Activated CD4-positive, alpha-beta memory T cell treated with anti-CD3 and anti-CD28 coated beads for 36 hours (primary cell): ENCODE data around the gene PSME3. TPM values are rescaled to one million over a fixed set of nuclear protein-coding genes. Genes with fewer than 3 reads are reported as not detected.
A peak's percentile ranks its signal among the peaks of the same experiment; 100 is the strongest.
"Not testable (repeated sequence)": the region's sequence is repeated elsewhere in the genome, so short reads cannot be mapped to it uniquely, and the experiment has no call there.

Experiments
- CTCF ChIA-PET: fragments of 350-600 bp; sonication (Branson Sonifier 250); formaldehyde crosslinking; loops from one replicate; lab custom pipeline; 2021; ENCODE audit warnings: antibody characterized with exemption, inconsistent platforms; lab: Charles Lee
- POLR2A ChIA-PET: fragments of 350-600 bp; sonication (Branson Sonifier 250); formaldehyde crosslinking; loops from one replicate; lab custom pipeline; 2021; ENCODE audit warnings: antibody characterized with exemption; lab: Charles Lee
- DNase-seq: peaks from one replicate; pipeline ENCODE4 v3.0.0-alpha.2; 2020
- H3K27ac Mint-ChIP-seq: one replicate; pipeline ENCODE4 v1.8.0; 2021; ENCODE audit warnings: mixed read lengths
- H3K27me3 Mint-ChIP-seq: one replicate; pipeline ENCODE4 v1.8.0; 2021; ENCODE audit warnings: mixed read lengths
- H3K36me3 Mint-ChIP-seq: one replicate; pipeline ENCODE4 v1.8.0; 2021; ENCODE audit warnings: mixed read lengths
- H3K4me1 Mint-ChIP-seq: one replicate; pipeline ENCODE4 v1.8.0; 2021; ENCODE audit warnings: low read depth, mixed read lengths
- H3K4me3 Mint-ChIP-seq: one replicate; pipeline ENCODE4 v1.8.0; 2021; ENCODE audit warnings: mild to moderate bottlenecking, mixed read lengths
- H3K9me3 Mint-ChIP-seq: one replicate; pipeline ENCODE4 v1.8.0; 2021; ENCODE audit warnings: mixed read lengths
- intact Hi-C: fragments of 100-400 bp; cut with micrococcal nuclease; formaldehyde crosslinking; loops from one replicate; pipeline ENCODE4 v1.15.1; 2023
- microRNA-seq: library from miRNA; unstranded; fragments of <30 nt; microRNA quantifications from one replicate; pipeline ENCODE4 v1.2.0, GENCODE V29; 2022; ENCODE audit warnings: borderline number of aligned reads, borderline microRNAs expressed, borderline replicate concordance
- total RNA-seq, 2 experiments: library from RNA; stranded (reverse); gene quantifications; one replicate each; pipeline ENCODE4 v1.2.3, GENCODE V29; 2021

The PSME3 gene
- total RNA-seq, 2 experiments from 2014 or later: 111 to 116 TPM

DNA sequence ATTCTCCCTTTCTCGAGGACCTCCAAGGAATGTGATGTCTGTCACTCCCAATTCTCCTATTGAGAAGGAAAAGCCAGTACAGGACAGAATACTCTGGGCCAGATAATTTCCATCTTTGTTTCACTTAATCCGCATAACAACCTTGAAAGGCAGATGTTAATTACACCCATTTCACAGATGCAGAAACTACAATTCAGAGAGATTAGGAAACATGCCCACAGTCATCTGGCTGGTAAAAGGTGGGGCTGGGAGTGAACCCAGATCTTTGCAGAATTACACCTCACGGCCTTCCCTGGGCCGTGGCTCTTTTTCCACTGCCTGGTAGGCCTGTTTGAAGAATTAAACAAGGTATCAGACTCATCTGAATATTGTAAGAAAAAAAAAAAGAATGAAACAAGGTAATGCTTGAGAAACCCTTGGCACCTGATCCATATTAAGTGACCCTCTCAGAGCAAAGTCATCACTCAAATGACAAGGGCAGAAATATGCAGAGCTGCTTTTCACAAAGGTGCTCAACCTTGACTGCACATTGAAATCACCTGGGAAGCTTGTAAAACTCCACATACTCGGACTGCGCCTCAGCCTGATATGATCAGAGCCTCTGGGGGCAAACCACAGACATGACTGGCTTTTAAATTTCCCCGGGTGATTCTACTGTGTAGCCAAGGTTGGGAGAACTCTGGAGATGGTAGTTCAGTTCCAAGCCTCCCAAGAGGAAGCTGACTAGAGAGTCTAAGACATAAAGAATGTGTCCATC lies 50.8 kb downstream of the PSME3 start:
- Mint-ChIP-seq H3K4me1 (no peaks in the 10 kb centered on the region), H3K36me3 (no peaks in the 10 kb centered on the region), H3K27me3 (peaks cover 3% of the 10 kb centered on the region), H3K4me3 (no peak overlapping the region), H3K27ac (no peak overlapping the region), H3K9me3 (no peaks in the 10 kb centered on the region)
- intact Hi-C loops: no loop called here
- POLR2A ChIA-PET: no interaction called here
- CTCF ChIA-PET: interaction anchor here (0.7 kb wide), 2 partner anchors 261 to 336 kb away, joined by 3 to 5 read pairs; no protein-coding TSS in a partner anchor
- no peak for DNase-seq

DNA sequence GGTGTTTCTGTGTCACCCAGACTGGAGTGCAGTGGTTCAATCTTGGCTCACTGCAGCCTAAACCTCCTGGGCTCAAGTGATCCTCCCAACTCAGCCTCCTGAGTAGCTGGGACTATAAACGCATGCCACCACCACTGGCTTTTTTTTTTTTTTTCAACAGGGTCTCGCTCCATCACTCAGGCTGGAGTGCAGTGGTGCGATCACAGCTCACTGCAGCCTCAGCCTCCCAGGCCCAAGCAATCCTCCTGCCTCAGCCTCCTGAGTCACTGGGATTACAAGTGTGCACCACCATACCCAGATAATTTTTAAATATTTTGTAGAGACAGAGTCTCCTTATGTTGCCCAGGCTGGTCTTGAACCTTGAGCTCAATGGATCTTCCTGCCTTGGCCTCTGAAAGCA lies 52.6 kb downstream of the PSME3 start:
- POLR2A ChIA-PET: interaction anchor here (0.5 kb wide), 1 partner anchor 272 kb away, joined by 3 read pairs; no protein-coding TSS in a partner anchor
- DNase-seq, H3K9me3 Mint-ChIP-seq, intact Hi-C loops, H3K36me3 Mint-ChIP-seq, H3K4me1 Mint-ChIP-seq, CTCF ChIA-PET, H3K4me3 Mint-ChIP-seq, H3K27ac Mint-ChIP-seq, H3K27me3 Mint-ChIP-seq: not testable (repeated sequence)

DNA sequence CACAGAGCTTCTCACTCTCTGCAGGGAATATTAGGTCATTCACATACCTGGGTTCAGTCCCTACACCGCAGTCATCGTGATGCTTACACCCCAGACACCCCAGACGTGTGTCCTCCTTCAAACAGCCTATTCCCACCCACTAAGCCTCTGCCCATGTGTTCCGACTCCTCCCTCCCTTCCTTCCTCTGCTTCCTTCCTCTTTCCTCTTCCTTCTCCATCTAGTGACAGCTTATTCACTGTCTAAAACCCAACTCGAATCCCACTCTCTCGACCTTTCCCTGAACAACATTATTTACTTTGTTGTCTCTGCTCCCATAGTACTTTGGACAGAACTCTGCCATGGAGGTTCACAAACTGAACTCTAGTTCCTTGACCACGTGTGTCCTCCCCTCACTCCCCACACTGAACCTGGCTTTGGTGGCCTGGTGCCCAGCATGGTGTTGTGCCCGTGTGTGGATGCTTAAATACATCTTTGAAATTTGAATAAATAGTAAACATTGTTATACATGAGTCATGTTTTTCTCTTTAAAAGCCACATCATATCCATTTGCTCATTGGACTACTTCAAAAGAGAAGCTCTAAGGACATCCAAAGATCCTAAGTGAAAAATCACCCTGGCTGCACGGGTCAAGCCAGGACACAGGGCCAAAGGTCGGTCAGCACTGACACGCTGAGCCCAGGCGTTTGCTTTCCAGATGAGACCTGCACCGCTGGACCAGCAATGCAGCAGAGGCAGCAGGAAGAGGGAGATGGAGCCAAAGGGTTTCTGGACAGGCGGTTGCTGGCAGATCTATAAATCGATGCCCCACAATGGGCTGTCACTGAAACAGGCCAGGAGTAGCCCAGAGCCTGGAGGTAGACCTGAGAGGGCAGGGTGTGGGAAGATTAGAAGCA lies 53.3 kb downstream of the PSME3 start:
- H3K36me3 Mint-ChIP-seq: no peaks in the 10 kb centered on the region
- POLR2A ChIA-PET: interaction anchor here (0.5 kb wide), 1 partner anchor 273 kb away, joined by 3 read pairs; no protein-coding TSS in a partner anchor
- no peak overlapping the region for H3K4me3 Mint-ChIP-seq
- intact Hi-C loops: no loop called here
- H3K27ac Mint-ChIP-seq: no peak overlapping the region
- no peaks in the 10 kb centered on the region for H3K4me1 Mint-ChIP-seq
- no peaks in the 10 kb centered on the region for H3K27me3 Mint-ChIP-seq
- CTCF ChIA-PET: no interaction called here
- H3K9me3 Mint-ChIP-seq: no peaks in the 10 kb centered on the region
- DNase-seq: no peak

GRCh38 chr17:42889809-42890208 lies 56.6 kb downstream of the PSME3 start:
- CTCF ChIA-PET: no interaction called here
- POLR2A ChIA-PET: no interaction called here
- Mint-ChIP-seq H3K4me3 (no peak overlapping the region), H3K4me1 (no peaks in the 10 kb centered on the region), H3K27me3 (peaks cover 3% of the 10 kb centered on the region), H3K27ac (no peak overlapping the region), H3K9me3 (no peaks in the 10 kb centered on the region), H3K36me3 (no peaks in the 10 kb centered on the region)
- DNase-seq: no peak
- intact Hi-C loops: no loop called here

- no peaks in the 10 kb centered on the region for H3K4me1 Mint-ChIP-seq
- POLR2A ChIA-PET: no interaction called here
- intact Hi-C loops: no loop called here
- H3K27ac Mint-ChIP-seq: no peak overlapping the region
- no peaks in the 10 kb centered on the region for H3K9me3 Mint-ChIP-seq
- H3K4me3 Mint-ChIP-seq: no peak overlapping the region
- CTCF ChIA-PET: no interaction called here
- no peak for DNase-seq
- H3K27me3 Mint-ChIP-seq: peaks cover 3% of the 10 kb centered on the region
- H3K36me3 Mint-ChIP-seq: no peaks in the 10 kb centered on the region
These were observed 58.4 kb downstream of the PSME3 start for GRCh38 chr17:42891539-42892152.

- CTCF ChIA-PET: no interaction called here
- no peaks in the 10 kb centered on the region for H3K36me3 Mint-ChIP-seq
These were observed 60.2 kb downstream of the PSME3 start for GRCh38 chr17:42893359-42893758.

More at GRCh38 chr17:42893359-42893758, 60.2 kb downstream of the PSME3 start:
- H3K4me1 Mint-ChIP-seq: no peaks in the 10 kb centered on the region
- intact Hi-C loops: no loop called here
- H3K27ac Mint-ChIP-seq: no peak overlapping the region
- peaks cover 3% of the 10 kb centered on the region for H3K27me3 Mint-ChIP-seq
- POLR2A ChIA-PET: no interaction called here
- no peak for DNase-seq
- no peak overlapping the region for H3K4me3 Mint-ChIP-seq
- H3K9me3 Mint-ChIP-seq: no peaks in the 10 kb centered on the region

Small RNAs within 50 kb of the gene (microRNA-seq; reads per million reads assigned to microRNA genes)
- 3.9 reads per million, percentile 5 among the genes with 10 or more reads in this experiment for gene MIR6781

Other genes starting within 250 kb of the PSME3 start
- gene RETREG3, start 224.0 kb upstream of the PSME3 start, total RNA-seq: 10 to 100 TPM; 33.7 to 35.3 TPM
- gene TUBG1, start 223.7 kb upstream of the PSME3 start, total RNA-seq: 100 to 1,000 TPM in 1 of 2 experiments, 10 to 100 TPM in 1; 92.6 to 101 TPM
- gene TUBG2, start 174.1 kb upstream of the PSME3 start, total RNA-seq: 10 to 100 TPM in 1 of 2 experiments, 1 to 10 TPM in 1; 9.3 to 10.1 TPM
- 1 to 10 TPM; 1.1 to 1.2 TPM for gene PLEKHH3, start 156.4 kb upstream of the PSME3 start, total RNA-seq
- under 1 TPM; 0.38 to 0.65 TPM for gene CCR10, start 151.6 kb upstream of the PSME3 start, total RNA-seq
- 1 to 10 TPM; 1.8 to 1.9 TPM for gene CNTNAP1, start 150.9 kb upstream of the PSME3 start, total RNA-seq
- 10 to 100 TPM; 29.7 to 33.9 TPM for gene EZH1, start 88.4 kb upstream of the PSME3 start, total RNA-seq
- gene RAMP2, start 72.2 kb upstream of the PSME3 start, total RNA-seq: not detected
- gene VPS25, start 59.9 kb upstream of the PSME3 start, total RNA-seq: 10 to 100 TPM; 57.5 to 58.6 TPM
- under 1 TPM; 0.10 to 0.15 TPM for gene WNK4, start 52.8 kb upstream of the PSME3 start, total RNA-seq
- 10 to 100 TPM; 31.8 to 36.6 TPM for gene COA3, start 34.7 kb upstream of the PSME3 start, total RNA-seq
- gene CNTD1, start 34.5 kb upstream of the PSME3 start, total RNA-seq: not detected
- gene BECN1, start 9.1 kb upstream of the PSME3 start, total RNA-seq: 10 to 100 TPM; 72.7 to 77.4 TPM
- gene AOC2, start 11.2 kb downstream of the PSME3 start, total RNA-seq: 1 to 10 TPM; 1.7 to 2.0 TPM
- gene AOC3, start 17.8 kb downstream of the PSME3 start, total RNA-seq: 1 to 10 TPM; 1.6 to 2.0 TPM
- gene G6PC1, start 67.4 kb downstream of the PSME3 start, total RNA-seq: not detected
- 10 to 100 TPM; 38.7 to 43.1 TPM for gene AARSD1, start 131.1 kb downstream of the PSME3 start, total RNA-seq
- under 1 TPM; 0.53 to 0.64 TPM for gene PTGES3L, start 146.7 kb downstream of the PSME3 start, total RNA-seq
- 10 to 100 TPM in 1 of 2 experiments, 1 to 10 TPM in 1; 10.0 to 11.5 TPM for gene RUNDC1, start 147.2 kb downstream of the PSME3 start, total RNA-seq
- 1,000 to 10,000 TPM; 1,552 to 1,589 TPM for gene RPL27, start 165.0 kb downstream of the PSME3 start, total RNA-seq
- gene IFI35, start 173.4 kb downstream of the PSME3 start, total RNA-seq: 10 to 100 TPM; 66.0 to 68.6 TPM
- 10 to 100 TPM; 45.3 to 49.6 TPM for gene VAT1, start 189.0 kb downstream of the PSME3 start, total RNA-seq
- under 1 TPM in 1 of 2 experiments, not detected in 1; 0.07 TPM for gene RND2, start 191.8 kb downstream of the PSME3 start, total RNA-seq